Ishikawa (cell line): ENCODE results near the gene BBIP1.

Experiments
- CEBPB ChIP-seq: IDR thresholded peaks from 2 replicates; pipeline ENCODE4 v1.6.1; 2012
- CREB1 ChIP-seq: IDR thresholded peaks from 2 replicates; pipeline ENCODE4 v1.6.1; 2012; ENCODE audit warnings: low read depth
- EGR1 ChIP-seq: IDR thresholded peaks from 2 replicates; pipeline ENCODE4 v1.6.1; 2012
- EP300 ChIP-seq: IDR thresholded peaks from 2 replicates; pipeline ENCODE4 v1.6.1; 2012; ENCODE audit warnings: borderline replicate concordance
- FOXM1 ChIP-seq: IDR thresholded peaks from 2 replicates; pipeline ENCODE4 v1.6.1; 2012; ENCODE audit warnings: low read depth, borderline replicate concordance
- MAX ChIP-seq: IDR thresholded peaks from 2 replicates; pipeline ENCODE4 v1.6.1; 2012
- NFIC ChIP-seq: IDR thresholded peaks from 2 replicates; pipeline ENCODE4 v1.6.1; 2012
- RAD21 ChIP-seq: IDR thresholded peaks from 2 replicates; pipeline ENCODE4 v1.6.1; 2012; ENCODE audit warnings: low read depth
- REST ChIP-seq: IDR thresholded peaks from 2 replicates; pipeline ENCODE4 v1.6.1; 2012; ENCODE audit warnings: low read depth, mild to moderate bottlenecking
- TAF1 ChIP-seq: IDR thresholded peaks from 2 replicates; pipeline ENCODE4 v1.6.1; 2012; ENCODE audit warnings: low read depth, mild to moderate bottlenecking
- TCF12 ChIP-seq: IDR thresholded peaks from 2 replicates; pipeline ENCODE4 v1.6.1; 2012; ENCODE audit warnings: low read depth
- TEAD4 ChIP-seq: IDR thresholded peaks from 2 replicates; pipeline ENCODE4 v1.6.1; 2012
- USF1 ChIP-seq: IDR thresholded peaks from 2 replicates; pipeline ENCODE4 v1.6.1; 2012
- YY1 ChIP-seq: IDR thresholded peaks from 2 replicates; pipeline ENCODE4 v1.6.1; 2012; ENCODE audit warnings: low read depth
- ZBTB7A ChIP-seq: IDR thresholded peaks from 2 replicates; pipeline ENCODE4 v1.6.1; 2012; ENCODE audit warnings: low read depth

BBIP1 gene

GRCh38 chr10:110918643-110919348 lies at the start of gene BBIP1:
Gene BBIP1, minus strand, starts transcription at chr10:110919180. Its CDS starts 1,023 bp downstream, at chr10:110918157.
- TF ChIP-seq TAF1 (peak; percentile 82), TEAD4 (peak; percentile 37; the same call in 1 of the 2 replicates), MAX (peak; percentile 20; the same call in 1 of the 2 replicates), EP300 (no peak; the same call in 1 of the 2 replicates), NFIC (0 out of 2 replicates have a peak, but pooled peaks have one; percentile 23), USF1 (no peak), ZBTB7A (no peak), TCF12 (peak; percentile 60), CREB1 (peak; percentile 63), FOXM1 (peak; percentile 2; the same call in 1 of the 2 replicates), REST (no peak), YY1 (peak; percentile 96), CEBPB (no peak), EGR1 (peak; percentile 72), RAD21 (no peak)

- no peak for TF ChIP-seq YY1
- no peak for TF ChIP-seq USF1
- no peak for TF ChIP-seq ZBTB7A
- TF ChIP-seq REST: no peak
- TF ChIP-seq NFIC: no peak
- no peak for TF ChIP-seq TEAD4
- no peak for TF ChIP-seq RAD21
Observed at GRCh38 chr10:110967645-110968044, 48.7 kb upstream of the BBIP1 start.

GRCh38 chr10:110967009-110967630 lies 48.1 kb upstream of the BBIP1 start:
- TF ChIP-seq ZBTB7A: no peak
- TF ChIP-seq TCF12: no peak
- no peak for TF ChIP-seq USF1
- no peak for TF ChIP-seq MAX
- TF ChIP-seq FOXM1: no peak
- TF ChIP-seq TAF1: no peak
- TF ChIP-seq TEAD4: no peak
- no peak; the same call in 1 of the 2 replicates for TF ChIP-seq REST
- no peak for TF ChIP-seq RAD21
- TF ChIP-seq NFIC: no peak
- TF ChIP-seq EGR1: no peak
- no peak for TF ChIP-seq CEBPB
- TF ChIP-seq YY1: no peak
- TF ChIP-seq EP300: no peak
- TF ChIP-seq CREB1: no peak
